HG02571 (cell line): ENCODE data around the gene HIVEP1.
A peak's percentile ranks its signal among the peaks of the same experiment; 100 is the strongest.

ENCODE experiments used
- ATAC-seq: cut with Tn5 transposase; IDR thresholded peaks from one replicate; pipeline ENCODE4 v1.9.1; 2021; ENCODE audit warnings: mild to moderate bottlenecking, moderate library complexity; ENCODE audit not compliant: unreplicated experiment

The HIVEP1 gene

DNA sequence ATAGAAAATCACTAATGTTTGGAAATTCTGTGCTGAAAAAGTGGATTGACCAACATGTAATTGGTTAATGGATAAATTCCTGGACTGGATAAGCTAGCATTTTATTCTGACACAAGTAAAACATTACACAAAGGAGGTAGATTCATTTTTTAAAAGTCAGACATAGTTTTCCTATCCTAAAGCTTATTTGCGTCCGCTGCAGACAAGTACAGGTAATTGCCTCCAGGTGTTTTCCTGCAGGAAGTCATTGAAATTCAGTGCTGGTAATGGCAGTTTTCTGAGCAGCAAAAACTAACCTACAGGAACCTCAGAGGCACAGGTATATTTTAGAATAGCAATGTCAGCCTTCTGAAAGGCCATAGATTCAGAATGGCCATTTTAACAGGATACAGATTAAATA, 20.0 kb upstream of the HIVEP1 start:
- ATAC-seq: no peak

DNA sequence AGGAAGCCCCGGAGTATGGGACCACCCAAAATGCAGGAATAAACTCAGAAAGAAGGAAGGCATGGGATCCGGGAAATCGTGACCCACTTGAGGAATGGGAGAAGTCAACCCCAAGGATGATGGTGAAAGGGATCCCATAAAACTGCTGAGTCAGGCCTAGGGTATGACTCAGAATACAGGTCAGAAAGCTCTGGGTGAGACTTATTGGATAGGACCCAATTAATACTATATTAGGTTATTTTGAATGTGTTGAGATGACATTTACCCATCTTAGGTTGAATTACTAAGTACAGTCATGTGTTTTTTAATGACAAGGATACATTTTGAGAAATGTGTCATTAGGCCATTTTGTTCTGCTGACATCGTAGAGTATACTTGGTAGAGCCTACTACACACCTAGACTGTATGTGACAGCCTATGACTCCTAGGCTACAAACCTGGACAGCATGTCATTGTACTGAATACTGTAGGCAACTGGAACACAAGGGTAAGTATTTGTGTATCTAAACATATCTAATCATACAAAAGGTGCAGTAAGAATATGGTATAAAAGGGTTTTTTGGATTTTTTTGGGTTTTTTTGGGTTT, 17.1 kb upstream of the HIVEP1 start:
- no peak for ATAC-seq

DNA sequence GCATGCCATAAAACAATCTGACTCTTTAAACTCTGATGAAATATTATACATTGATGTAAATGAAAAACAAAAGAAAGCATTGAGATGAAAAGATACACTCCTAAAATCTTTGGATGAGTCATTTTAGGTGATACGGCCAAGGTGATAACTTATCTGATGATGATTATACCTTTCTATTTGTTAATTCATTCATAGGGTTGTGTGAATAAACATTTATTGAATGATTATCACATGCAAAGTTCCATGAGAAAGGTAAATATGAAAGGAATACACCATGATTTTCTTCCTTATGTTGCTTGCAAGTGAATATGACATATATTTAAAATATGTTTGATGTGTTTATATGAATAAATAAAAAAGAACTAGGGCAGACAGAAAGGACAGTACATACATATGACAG, 15.4 kb upstream of the HIVEP1 start:
- ATAC-seq: no peak

DNA sequence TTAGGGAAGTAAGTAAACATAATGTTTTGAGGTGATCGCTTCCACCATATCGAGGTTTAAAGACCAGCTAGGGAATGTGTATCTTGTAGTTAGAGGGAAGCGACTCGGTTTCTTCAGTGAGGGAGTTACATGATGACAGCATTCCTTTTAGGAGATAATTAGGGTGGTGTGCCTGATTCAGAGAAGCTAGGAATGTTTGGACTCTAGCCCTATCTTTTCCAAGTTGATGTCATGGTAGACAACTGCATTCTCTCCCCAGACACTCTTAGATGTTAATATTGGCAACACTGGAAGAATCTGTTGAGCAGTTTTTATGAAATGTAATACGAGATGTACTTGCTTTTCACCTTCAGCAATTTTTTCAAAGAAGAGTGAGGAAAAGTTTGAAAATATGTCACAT, 12.9 kb upstream of the HIVEP1 start:
- ATAC-seq: no peak

DNA sequence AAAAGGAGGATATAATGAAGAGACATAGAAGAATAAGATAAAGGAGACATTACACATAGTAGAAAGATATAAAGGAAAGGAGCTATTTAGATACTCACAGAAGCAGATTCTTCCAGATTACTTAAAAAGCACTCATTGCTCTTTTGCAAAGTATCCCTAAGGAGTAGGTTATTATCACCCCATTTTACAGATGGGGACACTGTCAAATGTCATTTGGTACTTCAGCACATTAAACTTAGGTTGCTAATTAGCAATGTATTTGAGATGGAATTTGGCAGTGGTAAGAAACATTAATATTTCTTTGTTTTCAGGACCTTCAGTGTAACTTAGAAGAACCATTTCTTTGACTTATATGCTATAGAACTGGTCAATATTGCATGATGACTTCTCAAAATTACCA, 11.9 kb upstream of the HIVEP1 start:
- ATAC-seq: no peak

DNA sequence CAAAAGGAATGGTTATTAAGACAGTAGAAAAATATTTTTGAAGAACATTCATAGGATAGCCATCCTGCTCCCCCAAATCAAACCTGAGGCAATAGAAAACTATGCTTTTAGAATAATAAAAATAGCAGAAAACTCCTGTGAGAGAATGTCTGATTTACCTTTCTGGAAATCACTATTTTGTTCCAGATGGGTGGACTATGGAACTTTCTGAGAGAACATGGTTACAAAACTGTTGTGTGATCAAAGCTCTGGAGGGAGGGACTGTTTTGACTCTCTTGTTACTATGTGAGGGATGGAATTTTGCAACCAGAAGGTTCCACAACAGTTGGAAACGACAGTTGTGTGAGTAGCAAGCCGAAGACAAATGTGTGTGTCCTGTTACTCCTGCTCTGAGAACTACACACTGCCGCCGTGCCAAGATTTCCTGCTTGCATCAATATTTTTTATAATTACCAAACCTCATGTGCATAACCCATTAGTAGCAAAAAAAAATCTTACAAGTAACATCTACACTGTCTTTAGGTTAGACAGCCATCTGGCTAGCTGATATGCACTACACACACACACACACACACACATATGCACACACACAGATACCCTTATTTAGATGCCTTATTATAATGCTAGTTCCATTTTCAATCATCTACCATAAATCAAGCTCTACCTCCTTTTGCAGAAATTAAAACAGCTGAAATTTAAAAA, 11.0 kb upstream of the HIVEP1 start:
- ATAC-seq: no peak

DNA sequence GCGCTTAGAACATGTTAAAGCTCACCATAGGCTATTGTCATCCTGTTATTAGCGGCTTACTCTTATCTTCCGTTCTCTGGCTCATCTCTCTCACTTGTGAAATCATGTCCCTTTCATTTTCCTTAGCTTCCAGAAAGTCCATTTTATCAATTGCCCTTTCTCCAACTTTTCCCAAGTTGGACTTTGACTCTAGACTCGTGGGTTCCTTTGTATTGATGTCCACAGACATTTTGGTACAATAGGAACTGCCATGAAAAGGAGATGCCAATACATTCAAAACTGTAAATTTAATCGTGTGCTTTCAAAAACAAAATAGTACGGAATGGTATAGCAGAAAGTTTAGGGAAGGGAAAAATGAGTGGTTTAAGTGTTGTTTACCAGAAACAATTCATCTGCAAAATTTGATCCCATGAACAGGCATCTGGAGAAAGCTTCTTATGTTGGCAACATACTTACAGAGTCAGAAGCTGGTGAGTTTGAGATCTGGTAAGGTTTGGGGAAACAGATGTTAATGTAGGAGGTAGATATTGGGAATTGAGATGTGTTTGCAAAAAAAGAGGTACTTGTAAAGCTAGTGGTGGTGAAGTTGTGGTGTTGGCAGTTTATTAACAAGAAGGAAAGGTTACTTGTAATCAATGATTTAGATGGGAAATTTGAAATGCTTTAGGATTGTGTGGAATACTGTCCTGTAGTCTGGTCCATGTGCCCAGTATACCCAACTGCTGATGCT, 10.2 kb upstream of the HIVEP1 start:
- no peak for ATAC-seq

DNA sequence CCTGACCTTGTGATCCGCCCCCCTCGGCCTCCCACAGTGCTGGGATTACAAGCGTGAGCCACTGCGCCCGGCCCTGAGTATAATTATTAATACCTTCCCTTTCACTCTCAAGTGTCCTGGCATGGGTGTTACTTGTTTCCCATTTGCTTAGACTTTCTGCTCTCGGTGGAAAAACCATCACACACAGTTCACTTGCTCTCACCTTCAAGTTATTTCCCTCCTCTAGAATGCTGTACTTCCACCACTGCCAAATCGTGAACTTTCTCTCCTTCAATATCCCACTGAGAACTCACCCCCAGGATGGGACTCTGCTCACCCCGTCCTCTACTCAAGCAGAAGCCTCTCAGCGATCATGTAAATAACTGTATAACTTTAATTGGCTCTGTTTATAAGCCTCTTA, 4.6 kb upstream of the HIVEP1 start:
- ATAC-seq: no peak

DNA sequence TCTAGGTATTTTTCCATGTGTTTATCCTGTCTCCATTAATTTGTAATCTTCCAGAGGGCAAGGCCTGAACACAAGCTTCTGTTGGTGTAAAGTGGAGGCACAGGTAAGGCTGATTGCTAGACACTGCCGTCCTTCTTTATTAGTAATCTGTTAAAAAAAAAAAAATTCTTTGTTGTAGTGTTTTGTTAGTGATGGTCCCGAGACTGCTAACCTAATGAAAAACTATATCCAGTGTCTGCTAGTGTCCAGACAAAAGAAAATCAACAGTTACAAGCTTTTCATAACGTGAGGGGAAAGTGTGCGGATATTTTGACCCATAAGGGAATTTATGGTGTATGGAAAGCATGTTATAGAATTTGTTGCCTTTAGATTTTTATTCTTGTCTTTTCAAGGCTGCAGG, 4.2 kb upstream of the HIVEP1 start:
- ATAC-seq: no peak

DNA sequence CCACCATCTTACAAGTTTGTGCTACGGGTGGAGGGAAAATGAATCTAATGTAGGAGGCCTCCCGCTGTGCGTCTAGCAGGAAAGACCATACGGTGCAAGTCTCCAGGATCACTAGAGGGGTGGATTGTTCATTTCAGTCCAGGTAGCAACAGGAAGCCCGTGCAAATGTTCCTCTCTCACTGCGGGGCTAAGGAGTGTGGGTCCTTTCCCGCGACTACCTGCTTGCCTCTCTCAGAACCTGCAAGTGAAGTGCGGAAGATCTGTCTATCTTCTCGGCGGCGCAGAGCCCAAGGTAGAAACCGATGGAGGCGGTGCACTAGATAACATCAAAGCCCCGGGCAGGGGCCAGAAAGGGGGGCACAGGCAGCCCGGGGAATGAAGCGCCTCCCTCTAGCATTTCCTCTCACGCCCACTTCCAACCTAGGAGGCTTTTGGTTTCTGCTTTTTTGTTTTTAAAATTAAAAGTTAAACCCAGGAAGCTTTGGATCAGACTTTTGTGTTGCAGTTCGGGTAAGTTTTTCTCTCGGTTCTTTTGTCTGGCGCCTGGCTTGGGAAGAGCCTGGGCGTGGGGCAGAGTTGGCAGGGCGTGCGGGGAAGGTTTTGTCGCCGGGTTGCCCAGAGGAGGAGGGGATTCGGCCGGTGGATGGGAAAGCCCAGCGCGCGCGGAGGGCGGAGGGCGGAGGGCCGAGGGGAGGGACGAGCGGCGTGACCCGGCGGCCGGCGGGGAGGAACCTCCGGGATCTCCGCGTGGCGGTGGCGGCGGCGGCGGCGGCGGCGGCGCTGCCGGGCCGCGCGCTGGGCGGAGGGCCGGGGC, 3.5 kb upstream of the HIVEP1 start:
- peak; percentile 25 for ATAC-seq

DNA sequence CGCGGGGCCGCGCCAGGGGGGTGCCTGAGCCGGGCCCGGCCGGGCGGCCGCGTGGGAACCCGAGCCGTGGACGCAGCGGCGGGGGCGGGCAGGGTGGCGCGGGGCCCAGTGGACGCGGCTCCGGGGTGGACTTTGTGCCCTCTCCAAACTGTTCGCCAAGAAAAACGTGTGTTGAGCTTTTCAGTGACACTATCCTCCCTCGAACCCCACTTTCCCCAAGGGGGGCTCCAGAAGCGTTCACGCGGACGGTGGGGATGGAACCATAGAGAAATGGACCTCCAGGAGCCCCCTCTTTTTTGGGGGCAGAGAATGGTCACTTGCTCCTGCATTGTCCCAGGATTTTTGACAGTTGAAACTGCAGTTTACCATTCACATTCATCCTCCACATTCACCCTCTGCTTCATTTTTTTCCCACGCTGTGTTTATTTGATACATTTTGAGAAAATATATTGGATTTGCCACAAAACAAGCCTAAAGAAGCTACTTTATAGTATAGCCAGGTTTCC, 2.9 kb upstream of the HIVEP1 start:
- no peak for ATAC-seq

DNA sequence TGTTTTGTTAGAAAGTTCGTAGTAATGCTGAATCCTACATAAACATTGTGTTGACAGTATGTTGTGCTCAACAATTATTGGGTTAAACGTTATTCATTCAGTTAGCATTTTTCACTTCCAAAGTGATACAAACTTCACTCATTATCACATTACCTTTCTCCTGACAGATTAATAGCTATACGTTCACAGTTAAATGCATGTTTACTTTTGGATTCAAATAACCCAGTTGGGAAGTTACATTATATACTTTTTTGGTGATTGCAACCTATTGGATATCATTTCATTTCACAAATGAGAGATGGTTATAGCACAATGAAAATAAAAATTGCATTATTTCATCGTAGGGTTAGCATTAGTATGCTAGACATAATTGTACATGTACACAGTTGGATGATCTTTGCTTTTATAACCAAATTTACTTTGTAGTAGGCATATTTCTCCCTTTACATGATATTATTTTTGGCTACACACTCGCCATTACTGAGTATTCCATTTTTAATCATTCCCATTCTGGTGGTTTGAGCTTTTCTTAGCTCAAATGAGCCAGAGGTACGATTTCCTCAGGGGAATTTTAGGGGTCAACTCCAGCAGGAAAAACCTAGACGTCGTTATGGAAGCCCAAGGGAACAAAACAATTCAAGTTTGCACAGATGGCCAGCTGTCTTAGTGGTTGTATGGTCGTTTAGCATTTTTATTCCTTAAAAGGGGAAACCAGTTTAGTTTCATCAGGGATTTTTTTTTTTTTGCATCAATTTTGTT, 2.1 kb upstream of the HIVEP1 start:
- ATAC-seq: no peak

DNA sequence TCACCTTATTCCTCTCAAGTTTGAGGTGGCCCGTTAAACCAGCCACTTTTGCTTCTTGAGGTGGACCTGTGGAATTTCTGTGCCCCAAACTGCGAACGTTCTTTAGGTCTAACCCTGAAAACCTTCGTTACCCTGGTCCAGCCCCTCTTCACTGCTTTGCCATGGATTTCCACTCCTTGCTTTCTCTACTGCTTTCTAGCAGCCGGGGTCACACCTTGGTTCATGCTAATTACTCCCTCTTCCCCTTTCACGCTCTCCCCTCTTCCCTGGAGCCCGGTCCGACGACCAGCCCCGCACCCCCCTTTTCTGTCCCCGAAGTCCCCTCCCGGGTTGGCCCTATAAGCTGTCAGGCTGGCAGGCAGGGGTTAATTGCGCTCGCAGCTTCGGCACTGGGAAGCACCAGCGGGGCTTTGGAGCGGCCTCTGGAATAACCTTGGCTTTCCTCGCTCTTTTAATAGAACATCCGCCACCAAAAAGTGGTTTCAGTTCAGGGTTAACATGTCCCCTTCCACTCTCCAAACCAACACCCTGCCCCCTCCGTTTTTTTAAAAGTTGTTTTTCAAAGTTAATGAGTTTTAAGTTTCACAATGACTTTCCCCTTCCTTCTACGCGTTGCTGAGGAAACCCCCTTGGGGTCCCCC, 1.4 kb upstream of the HIVEP1 start:
- peak; percentile 30 for ATAC-seq

DNA sequence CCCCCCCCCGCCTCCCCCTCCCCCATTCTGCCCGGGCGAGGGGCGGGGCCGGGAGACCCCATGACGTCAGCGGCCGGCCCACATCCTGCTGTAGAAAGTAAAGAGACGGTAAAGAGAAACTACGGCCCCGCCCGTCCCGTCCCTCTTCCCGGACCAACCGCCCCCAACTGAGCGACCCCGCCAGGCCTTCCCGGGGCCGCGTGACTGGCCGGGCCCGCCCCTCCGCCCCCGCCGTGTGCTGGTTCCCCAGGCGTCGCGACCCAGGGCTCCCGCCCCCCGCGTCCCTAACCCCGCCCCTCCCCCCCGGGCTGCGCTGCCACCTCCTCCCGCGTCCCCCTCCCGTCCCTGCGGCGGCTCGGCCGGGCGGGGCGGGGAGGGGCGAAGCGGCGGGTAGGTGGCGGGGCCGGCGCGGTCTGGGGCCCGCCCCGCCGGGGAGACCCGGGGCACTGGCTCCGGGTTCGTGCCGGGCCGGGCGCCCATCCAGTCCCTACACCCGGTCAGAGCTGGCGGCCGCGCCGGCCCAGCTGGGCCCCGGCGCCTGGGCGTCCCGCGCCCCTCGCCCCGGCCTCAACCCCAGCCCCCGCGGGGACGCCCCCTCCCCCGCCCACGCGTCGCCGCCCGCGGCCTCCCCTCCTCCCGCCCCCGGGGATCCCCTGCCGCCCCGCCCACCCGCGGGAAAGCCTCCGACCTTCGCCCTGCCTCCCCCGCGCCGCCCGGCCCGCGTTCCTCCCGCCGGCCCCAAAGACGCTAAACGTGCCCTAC, 655 bp upstream of the HIVEP1 start:
- ATAC-seq: peak; percentile 47

DNA sequence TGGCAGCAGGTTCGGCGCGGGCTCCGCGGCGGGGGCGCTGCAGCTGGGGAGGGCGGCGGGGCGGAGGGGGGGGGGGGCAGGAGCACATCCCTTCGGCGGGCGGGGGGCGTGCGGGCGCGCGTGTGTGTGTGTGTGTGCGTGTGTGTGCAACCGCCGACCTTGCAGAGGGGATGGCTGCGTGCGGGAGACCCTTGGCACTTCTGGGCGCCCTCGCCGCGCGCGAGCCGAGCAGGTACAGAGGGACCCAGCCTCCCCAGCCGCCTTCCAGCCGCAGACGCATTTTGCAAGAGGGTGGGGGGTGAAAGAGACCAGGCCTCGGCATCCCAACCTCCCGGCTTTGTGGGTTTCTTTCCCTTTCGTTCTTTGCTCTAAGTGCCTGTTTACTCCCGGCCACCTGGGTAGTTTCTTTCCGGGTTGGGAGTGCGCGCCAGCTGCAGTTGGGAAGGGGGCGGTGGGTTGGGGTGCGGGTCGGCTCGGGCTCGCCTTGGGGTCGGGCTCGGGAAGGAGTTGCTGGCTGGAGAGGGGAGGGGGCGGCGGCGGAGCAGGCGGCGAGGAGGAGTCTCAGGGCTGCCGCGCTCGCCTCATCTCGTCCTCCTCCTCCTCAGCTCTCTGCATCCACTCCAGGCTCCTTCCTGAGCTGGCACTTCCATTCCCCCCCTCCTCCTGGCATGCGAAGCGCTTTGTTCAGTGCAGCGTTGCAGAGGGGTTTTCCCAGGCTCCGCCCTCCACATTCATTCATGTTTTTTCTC, 620 bp downstream of the HIVEP1 start:
- ATAC-seq: peak; percentile 1

DNA sequence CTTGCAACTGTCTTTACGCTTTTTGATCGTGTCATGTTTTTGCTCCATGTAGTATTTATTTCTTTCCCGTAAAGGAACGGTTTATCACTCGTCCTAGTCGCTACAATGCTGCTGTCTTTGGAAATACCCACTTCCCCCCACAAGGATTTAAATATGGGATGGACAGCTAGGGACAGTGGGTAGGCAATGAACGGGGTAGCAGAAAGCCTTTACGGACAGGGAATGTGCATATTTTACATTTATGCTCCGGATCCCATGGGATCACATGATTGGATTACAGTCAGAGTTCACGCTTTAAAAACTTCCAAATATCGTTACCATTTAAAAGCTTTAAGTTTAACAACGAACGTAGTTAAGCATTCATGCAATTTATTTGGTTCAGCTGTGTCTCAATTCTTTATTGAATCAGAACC, 1.2 kb downstream of the HIVEP1 start:
- ATAC-seq: no peak

DNA sequence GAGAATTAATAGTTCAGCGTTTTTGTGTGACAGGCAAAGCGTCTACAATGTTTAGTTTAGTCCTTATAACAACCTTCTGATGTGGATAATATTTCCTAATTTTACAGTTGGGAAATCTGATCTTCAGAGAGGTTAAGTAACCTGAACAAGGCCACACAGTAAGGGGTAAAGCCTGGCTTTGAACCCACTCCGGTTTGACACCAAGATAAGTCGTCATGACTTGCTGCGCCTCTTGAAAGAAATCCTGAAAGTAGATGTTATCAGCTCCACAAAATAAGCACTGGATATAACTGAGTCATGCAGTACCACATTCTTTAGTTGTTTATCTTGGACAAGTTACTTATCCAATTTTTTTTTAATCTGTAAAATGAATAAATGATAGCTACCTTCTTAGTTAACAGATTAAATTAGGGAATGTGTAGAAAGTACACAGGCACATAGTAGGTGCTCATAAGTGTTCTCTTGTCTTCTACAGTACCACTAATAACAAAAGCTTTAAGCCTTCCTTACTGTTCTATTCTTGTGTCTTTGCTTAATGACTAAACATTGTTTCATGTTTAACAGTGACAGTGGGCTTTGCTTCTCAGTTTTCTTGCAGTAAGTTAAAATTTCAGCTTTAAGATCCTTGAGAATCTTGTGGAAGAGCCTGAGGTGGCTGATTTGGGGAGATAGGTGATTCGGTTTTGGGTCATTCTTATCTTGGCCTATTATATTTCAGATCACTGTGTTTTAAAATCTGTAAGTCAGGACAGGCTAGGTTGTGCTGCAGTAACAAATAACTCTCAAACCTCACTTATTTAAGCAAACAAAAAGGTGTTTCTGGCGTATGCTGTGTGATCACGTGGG, 2.1 kb downstream of the HIVEP1 start:
- no peak for ATAC-seq

DNA sequence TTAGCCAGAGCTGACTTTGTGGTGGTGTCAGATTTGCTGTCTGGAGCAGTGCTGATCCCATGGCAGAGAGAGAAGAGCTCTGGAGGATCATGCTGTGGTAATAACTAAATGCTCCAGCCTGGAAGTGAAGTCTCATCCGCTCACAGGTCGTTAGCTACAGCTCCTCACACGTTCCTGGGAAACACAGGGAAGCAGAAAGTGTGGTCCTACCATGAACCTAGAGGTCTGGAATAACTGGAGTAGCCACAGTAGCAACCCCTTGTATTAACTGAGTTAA, 2.7 kb downstream of the HIVEP1 start:
- ATAC-seq: no peak
